Effector memory CD4-positive, alpha-beta T cell (primary cell): Measurements from ENCODE around the gene ASB3.
"Not testable (repeated sequence)": the region's sequence is repeated elsewhere in the genome, so short reads cannot be mapped to it uniquely, and the experiment has no call there.

ENCODE experiments used
- DNase-seq, 3 donors: peaks; one replicate each; pipeline ENCODE4 v3.0.0-alpha.2; 2020
- H3K27ac ChIP-seq: 2 replicates; pipeline ENCODE4 v1.7.0; 2013; ENCODE audit warnings: mild to moderate bottlenecking, low read length, moderate library complexity; ENCODE audit not compliant: insufficient read depth, poor library complexity, severe bottlenecking
- H3K27me3 ChIP-seq: replicated peaks from 2 replicates; pipeline ENCODE4 v1.7.0; 2013; ENCODE audit warnings: mild to moderate bottlenecking, low read length; ENCODE audit not compliant: insufficient read depth, control insufficient read depth, poor library complexity, severe bottlenecking
- H3K36me3 ChIP-seq: 2 replicates; pipeline ENCODE4 v1.7.0; 2013; ENCODE audit warnings: mild to moderate bottlenecking, low read length, moderate library complexity; ENCODE audit not compliant: control insufficient read depth, insufficient read depth
- H3K4me1 ChIP-seq: 2 replicates; pipeline ENCODE4 v1.7.0; 2013; ENCODE audit warnings: low read length, mild to moderate bottlenecking; ENCODE audit not compliant: control insufficient read depth, insufficient read depth, poor library complexity, severe bottlenecking
- H3K4me3 ChIP-seq: 2 replicates; pipeline ENCODE4 v1.7.0; 2013; ENCODE audit warnings: low read length, low read depth, mild to moderate bottlenecking; ENCODE audit not compliant: insufficient read depth, poor library complexity, severe bottlenecking
- H3K9me3 ChIP-seq: 2 replicates; pipeline ENCODE4 v1.7.0; 2013; ENCODE audit warnings: mild to moderate bottlenecking, low read length, moderate library complexity; ENCODE audit not compliant: control insufficient read depth
- total RNA-seq, 3 donors: gene quantifications; one replicate each; lab custom pipeline; 2026; lab: John Stamatoyannopoulos, UW

Gene ASB3
- total RNA-seq: 30.8 to 44.6 (median 40.7) reads per million in 3 donors

- Histone ChIP-seq H3K36me3 (peaks cover 2% of the 10 kb centered on the region), H3K27ac (peak within 1 kb of the TSS; percentile 81), H3K4me1 (peaks cover 13% of the 10 kb centered on the region), H3K9me3 (no peaks in the 10 kb centered on the region), H3K27me3 (no peaks in the 10 kb centered on the region), H3K4me3 (peak within 1 kb of the TSS; percentile 91)
- peak; percentile 83 to 84 (median 84) for DNase-seq
Observed at GRCh38 chr2:53786705-53787613, at the start of gene ASB3, which contains the start of gene ERLEC1. TSS of gene ASB3 (minus strand) at chr2:53786953. CDS start at chr2:53765572, 21,381 bp downstream. TSS of gene ERLEC1 (plus strand) at chr2:53787044. CDS start at chr2:53787211, 167 bp downstream.

GRCh38 chr2:53829980-53830290 lies 43.2 kb upstream of the ASB3 start:
- not testable (repeated sequence) for H3K4me1 ChIP-seq, H3K4me3 ChIP-seq, H3K36me3 ChIP-seq, H3K9me3 ChIP-seq, DNase-seq, H3K27me3 ChIP-seq, H3K27ac ChIP-seq

- no peak overlapping the region for H3K27ac ChIP-seq
- H3K4me1 ChIP-seq: no peaks in the 10 kb centered on the region
- no peak overlapping the region for H3K4me3 ChIP-seq
- H3K9me3 ChIP-seq: no peaks in the 10 kb centered on the region
- H3K36me3 ChIP-seq: no peaks in the 10 kb centered on the region
- H3K27me3 ChIP-seq: no peaks in the 10 kb centered on the region
- DNase-seq: no peak
Observed at GRCh38 chr2:53829273-53829979, 42.7 kb upstream of the ASB3 start.

- no peaks in the 10 kb centered on the region for H3K9me3 ChIP-seq
- no peaks in the 10 kb centered on the region for H3K36me3 ChIP-seq
- H3K27ac ChIP-seq: no peak overlapping the region
- H3K4me3 ChIP-seq: no peak overlapping the region
- H3K27me3 ChIP-seq: no peaks in the 10 kb centered on the region
- no peaks in the 10 kb centered on the region for H3K4me1 ChIP-seq
- no peak for DNase-seq
Observed at GRCh38 chr2:53828331-53828730, 41.6 kb upstream of the ASB3 start.

GRCh38 chr2:53827398-53828175 lies 40.8 kb upstream of the ASB3 start:
- H3K27ac ChIP-seq: no peak overlapping the region
- H3K4me3 ChIP-seq: no peak overlapping the region
- no peaks in the 10 kb centered on the region for H3K4me1 ChIP-seq
- H3K9me3 ChIP-seq: no peaks in the 10 kb centered on the region
- no peaks in the 10 kb centered on the region for H3K36me3 ChIP-seq
- no peaks in the 10 kb centered on the region for H3K27me3 ChIP-seq
- no peak for DNase-seq

GRCh38 chr2:53826587-53827397 lies 40.0 kb upstream of the ASB3 start:
- DNase-seq: no peak
- Histone ChIP-seq H3K4me3 (no peak overlapping the region), H3K36me3 (no peaks in the 10 kb centered on the region), H3K27ac (no peak overlapping the region), H3K27me3 (no peaks in the 10 kb centered on the region), H3K9me3 (no peaks in the 10 kb centered on the region), H3K4me1 (no peaks in the 10 kb centered on the region)

GRCh38 chr2:53826030-53826410 lies 39.3 kb upstream of the ASB3 start:
- Histone ChIP-seq H3K9me3 (no peaks in the 10 kb centered on the region), H3K27ac (no peak overlapping the region), H3K27me3 (no peaks in the 10 kb centered on the region), H3K36me3 (no peaks in the 10 kb centered on the region), H3K4me3 (no peak overlapping the region), H3K4me1 (no peaks in the 10 kb centered on the region)
- no peak for DNase-seq

GRCh38 chr2:53823639-53824038 lies 36.9 kb upstream of the ASB3 start:
- not testable (repeated sequence) for DNase-seq, H3K27me3 ChIP-seq, H3K36me3 ChIP-seq, H3K4me1 ChIP-seq, H3K4me3 ChIP-seq, H3K9me3 ChIP-seq, H3K27ac ChIP-seq

GRCh38 chr2:53821810-53822209 lies 35.1 kb upstream of the ASB3 start:
- H3K4me1 ChIP-seq: no peaks in the 10 kb centered on the region
- no peak overlapping the region for H3K4me3 ChIP-seq
- DNase-seq: no peak
- H3K27me3 ChIP-seq: no peaks in the 10 kb centered on the region
- peaks cover 7% of the 10 kb centered on the region for H3K36me3 ChIP-seq
- no peaks in the 10 kb centered on the region for H3K9me3 ChIP-seq
- no peak overlapping the region for H3K27ac ChIP-seq
